GM19240 (cell line): ENCODE results near the gene AHCYL1.

Experiments
- DNase-seq: peaks from one replicate; pipeline ENCODE4 v3.0.0; 2011; ENCODE audit warnings: low spot score; ENCODE audit not compliant: insufficient read length

AHCYL1 gene

DNA sequence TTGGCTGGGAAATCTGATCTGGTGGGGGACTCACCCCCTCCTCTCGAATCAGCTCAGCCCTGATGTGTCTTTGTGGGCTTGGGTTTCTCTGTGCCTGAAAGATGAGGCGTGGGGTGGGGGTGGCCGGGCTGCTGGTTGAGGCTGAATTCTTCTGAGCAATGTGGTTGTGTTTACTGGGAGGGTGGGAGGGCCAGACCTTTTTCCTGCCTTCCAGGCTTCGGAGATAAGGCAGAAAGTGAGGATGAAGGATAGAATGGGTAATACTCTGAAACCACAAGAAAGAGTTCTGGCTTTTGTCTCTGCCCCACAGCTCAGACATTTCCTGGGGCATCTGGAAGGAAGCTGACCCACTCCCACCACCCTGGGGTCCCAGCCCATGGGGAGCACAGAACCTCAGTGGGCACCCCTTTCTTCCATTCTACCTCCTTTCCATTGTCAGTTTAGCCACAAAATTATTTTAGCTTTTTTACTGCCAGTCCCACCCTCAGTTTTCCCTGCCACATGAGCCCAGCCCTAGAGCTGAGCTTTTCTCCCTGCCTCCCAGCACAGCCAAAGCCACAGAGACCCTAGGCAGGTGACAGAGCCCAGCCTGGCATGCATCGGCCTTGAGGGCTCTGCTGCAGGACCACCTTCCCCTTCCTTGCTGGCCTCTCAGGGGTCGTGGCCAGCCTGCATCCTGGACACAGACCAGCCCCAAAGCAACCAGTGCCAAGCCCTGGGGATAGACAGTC, 74.7 kb downstream of the AHCYL1 start:
- no peak for DNase-seq

DNA sequence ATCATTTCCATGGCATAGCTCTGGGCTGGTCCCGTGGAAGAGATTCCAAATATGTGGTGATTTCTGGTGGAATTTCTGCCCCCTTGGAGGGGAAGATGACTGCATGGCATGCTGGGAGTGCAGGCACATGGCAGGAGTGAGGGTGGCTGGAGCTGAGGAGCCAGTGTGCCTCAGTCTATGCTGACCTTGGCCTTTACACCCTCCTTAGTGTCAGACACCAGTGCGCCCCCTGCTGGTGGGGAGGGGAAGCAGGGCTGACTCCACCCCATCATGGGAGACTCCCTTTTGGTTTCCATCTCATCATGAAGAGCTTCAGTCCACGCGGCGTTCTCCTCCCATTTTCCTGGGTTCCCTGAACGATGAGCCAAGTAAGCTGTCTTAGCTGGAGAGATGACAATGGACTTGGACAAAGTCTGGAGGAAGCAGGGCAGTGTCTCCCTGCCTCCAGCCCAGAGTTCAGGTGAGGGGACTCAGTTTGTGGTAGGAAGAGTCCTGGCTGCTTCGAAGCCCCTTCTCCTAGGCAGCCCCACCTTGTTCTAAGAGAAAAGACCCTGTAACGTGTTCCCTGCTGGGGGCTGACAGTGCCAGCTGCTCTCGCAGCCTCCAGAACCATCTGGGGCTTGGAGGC, 75.6 kb downstream of the AHCYL1 start:
- peak; percentile 44 for DNase-seq

DNA sequence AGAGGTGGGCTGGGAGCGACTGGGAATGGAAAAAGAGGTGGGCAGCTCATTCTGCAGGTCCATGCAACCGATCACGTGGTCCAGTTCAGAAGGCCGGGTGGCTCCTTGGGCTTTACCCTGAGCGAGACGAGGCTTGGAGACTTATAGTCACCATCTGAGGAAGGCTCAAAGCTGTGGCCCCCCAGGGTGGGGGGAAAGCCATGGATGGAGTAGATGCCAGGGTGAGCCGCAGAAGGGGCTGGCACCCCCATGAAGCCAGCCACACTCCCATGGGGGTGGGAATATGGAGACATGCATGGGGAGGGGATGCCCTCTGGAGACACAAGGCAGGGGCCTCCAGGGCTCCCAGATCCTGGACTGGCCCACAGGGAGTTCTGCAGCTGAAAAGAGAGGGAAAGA, 76.1 kb downstream of the AHCYL1 start:
- no peak for DNase-seq

DNA sequence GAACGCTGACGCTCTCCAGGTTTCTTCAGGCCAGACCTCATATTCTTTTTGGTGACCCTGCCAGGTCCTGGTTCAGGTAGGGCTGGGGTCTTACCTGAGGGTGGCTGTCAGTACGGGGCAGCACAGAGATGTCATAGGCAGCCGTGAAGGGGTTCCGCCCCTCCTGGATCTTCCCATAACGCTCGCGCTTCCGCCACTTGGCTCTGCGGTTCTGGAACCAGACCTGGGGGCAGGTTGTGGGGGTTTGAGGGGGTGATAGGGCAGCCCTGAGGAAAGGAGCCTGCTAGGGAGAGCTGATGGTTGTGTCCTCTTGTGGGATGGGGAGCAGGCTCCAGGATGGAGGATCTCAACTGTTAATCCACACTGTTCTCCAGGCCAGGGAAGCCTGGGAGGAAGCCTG, 76.8 kb downstream of the AHCYL1 start:
- no peak for DNase-seq

DNA sequence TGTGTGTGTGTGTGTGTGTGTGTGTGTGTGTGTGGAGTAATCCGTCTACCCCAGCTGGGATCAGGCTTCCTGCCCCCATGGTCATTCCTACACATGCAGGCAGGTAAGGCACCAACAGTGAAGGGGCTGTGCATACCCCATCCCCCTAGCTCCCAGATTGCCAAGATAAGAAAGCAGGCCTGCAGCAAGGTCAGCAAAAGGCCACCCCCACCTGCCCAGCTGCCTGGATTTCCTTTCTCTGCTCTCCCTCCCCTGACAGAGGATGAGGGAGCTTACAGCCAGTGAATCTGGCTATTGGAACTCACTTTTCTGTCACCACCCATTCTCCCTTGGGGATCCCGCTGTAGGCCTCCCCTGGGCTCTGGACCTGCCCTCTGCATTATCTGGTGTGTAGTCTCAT, 78.0 kb downstream of the AHCYL1 start:
- no peak for DNase-seq

DNA sequence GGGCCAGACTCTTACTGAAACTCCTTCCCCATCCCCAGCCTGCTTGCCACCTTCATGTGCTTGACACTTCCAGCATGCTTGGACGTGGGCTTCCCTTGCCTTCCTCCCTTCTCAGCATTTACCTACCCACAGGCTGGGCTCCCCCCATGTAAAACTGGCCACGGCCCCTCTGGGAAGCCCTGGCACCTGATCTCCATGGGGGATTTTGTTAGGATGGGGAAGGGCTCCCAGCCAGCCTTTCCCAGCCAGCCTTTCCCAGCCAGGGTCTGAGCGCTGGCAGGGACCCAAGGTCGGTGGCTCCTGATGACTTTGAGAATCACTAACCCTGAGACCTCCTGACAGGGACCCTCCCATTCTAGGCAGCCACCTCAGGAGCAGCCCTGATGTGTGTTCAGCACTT, 79.2 kb downstream of the AHCYL1 start:
- DNase-seq: no peak

DNA sequence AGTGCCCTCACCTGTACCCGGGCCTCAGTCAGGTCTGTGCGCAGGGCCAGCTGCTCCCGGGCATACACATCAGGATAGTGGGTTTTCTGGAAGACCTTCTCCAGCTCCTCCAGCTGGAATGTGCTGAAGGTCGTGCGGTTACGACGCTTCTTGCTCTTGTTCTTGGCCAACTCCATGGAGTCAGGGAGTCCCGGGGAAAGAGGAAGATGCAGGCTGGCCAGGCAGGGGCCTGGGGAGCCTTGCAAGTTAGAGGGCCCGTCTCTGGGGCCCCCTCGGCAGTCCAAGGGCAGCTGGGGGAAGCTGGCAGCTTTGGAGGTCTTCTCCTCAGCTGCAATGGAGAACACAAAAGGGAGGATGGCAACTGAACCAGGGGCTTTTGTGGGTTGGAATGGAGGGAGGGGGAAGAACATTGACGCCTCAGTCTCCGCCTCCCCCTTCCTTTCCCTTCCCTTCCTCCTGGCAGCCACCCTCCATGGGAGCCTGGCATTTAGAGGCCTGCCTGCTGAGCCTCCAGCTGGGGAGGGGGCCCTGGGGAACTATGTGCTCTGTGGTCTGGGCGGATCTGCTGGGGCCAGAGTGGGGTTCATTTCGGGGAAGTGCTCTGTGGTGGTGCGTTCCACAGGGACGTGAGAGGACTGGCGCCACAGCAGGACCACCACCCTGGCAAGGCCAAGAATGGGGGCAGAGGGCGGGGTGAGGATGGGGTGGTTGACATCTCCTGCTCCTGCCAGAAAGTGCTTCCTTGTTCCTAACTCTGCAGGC, 80.2 kb downstream of the AHCYL1 start:
- no peak for DNase-seq

DNA sequence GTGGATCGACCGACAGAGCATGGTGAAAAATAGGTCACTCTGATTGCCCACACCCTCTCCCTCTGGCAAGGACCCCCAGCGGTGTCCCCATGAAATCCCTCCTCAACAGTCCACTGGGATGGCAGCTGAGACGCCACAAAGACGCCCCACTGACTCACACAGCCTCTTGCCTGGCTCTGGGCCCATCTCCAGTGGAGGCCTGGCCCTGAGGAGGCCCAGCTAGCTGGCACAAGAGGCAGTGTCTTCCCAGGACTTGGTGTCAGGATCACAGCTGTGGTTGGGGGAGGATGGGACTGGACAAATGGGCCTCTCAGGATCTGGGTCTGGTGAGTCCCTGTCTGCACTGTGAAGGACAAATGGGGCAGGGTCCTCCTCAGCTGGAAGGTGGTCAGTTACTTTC, 81.3 kb downstream of the AHCYL1 start:
- no peak for DNase-seq

DNA sequence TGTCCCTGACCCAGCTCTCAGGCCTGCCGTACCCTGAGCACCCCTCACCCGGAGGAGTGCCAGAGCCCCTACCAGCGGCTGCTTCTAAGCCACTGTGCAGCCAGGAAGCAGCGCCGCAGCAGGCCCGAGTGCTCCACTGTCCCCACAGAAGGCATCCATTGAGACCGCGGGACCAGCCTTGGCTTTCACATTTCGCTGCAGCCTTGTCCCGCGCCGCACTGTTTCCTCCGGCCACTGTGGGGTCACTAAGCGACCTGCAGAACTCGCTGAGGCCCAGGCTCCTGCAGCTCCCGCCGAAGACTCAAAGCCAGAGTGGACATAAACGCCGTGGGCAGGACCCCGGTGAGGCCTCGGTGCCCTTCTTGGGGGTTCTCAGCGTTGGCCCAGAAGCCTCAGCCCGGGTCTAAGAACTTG, 82.9 kb downstream of the AHCYL1 start:
- no peak for DNase-seq

DNA sequence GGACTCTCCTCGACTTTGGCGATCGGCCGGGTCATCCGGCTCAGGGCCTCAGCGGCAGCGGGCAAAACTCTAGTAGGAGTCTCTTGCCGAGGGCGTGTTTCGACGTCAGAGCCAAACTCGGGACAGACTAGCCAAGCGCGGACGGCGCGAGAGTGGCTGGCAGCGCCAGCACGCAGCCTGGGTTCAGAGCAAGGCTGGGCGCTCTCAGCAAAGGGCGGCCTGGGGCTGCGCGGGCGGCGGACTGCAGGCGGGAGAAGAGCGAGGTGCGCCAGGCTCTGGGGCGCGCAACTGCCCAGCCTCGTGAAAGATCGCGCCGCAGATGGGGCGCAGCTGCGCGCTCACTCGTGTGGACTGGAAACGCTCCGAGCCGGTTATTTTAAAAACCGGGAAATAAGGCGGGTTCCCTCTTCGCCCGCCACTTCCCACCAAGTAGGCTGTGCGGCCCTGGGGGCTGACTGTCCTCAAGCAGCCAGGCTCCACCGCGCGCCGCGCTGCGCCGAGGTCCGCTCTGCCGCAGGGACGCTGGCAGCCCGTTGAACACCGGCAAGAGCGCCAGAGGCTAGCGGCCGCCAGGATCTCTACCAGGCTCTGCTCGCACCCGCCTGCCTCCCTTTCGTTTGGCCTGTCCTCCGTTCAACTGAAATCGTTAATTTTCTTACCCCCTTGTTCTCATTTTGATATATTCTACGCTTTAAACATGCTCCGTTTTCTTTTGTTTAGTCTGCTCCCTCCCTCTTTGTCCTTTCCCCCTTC, 83.5 kb downstream of the AHCYL1 start:
- DNase-seq: no peak

DNA sequence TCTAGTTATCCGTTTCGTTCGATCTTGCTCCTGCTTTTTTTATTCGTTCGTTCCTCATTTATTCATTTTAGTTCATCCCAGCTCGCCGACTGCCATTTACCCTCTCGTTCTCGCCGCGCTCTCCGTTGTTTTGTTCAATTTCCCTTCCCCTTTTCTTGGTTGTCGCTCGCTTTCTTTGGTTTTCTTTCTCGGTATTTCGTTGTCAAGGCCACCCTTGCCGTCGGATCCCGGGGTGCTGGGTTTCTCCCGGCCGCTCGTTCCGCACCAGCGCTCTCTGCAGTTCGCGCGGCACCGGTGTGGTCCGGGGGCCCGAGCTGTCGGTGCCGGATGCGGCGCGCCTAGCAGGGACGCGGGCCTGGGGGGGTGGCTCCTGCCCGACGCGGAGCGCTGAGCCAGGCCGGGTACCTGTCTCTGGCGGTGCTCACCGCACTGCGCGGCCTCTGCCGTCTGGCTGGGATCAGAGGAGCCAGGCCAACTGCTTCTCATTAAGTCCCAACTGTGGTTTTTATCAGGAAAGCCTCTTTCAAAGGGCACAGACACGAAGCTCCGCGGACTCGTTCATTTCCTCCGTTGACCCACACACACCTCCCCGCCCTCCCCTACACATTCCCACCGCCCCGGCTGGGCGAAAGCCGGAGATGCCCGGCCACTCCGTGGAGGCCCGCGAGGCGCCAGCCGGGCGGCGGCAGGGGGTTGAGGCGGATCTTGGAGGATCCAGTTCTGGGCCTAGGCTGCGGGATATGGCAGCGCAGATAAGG, 84.3 kb downstream of the AHCYL1 start:
- DNase-seq: no peak

DNA sequence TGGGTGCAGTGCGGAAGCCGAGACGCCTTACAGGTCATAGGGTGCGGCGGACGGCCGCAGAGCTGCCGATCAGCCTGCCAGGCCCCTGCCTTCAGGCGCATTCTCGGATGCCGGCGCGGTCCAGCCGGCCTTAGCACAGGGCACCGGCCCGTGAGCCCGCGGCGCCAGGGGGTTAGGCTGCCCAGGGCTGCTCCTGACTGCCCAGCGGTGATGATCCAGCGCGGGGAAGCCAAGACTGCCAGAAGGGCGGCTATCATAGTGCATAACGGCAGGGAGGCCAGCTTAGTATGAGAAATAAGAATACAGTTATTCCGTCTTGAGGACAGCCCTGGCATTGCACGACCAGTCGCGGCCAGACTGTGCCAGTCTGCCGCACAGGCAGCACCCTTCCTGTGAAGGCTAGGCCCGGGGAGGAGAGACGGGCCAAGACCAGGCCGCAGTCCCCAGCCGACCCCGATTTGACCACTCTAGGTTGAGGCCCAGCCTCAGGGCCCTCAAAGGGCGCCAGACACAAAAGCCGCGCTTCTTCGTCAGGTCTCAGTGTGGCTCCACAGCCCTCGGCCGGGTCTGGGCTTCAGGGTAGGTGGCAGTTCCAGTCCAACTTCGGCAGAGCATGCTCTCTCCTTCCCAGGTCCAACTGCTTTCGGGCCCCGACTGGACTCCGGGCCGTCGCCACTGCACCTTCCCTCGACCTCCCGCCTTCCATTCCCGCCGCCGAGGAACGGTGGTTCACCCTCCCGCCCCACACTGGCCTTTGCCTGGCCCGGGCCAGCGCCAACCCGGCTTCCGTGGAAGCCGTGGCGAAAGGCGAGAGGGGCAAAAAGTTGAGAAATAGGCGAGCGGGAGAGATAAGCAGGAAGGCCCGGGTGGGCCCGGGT, 85.1 kb downstream of the AHCYL1 start:
- no peak for DNase-seq

DNA sequence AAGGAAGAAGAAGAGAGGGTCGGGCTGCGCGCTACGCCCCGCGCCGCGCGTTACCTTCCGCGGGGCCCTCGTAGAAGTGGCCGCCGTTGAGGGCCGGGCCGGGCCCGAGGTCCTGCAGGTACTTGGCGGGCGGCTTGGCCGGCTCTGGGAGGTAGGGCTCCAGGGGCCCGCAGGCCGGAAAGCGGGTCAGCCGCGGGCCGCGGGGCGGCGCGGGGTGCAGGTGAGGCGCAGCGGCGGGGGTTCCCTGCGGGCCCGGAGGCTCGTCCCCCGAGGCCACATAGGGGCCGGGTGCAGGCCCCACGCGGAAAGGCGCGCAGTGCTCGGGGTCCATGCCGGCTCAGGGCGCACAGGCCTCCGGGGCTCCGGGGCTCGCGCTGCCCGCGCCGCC, 85.7 kb downstream of the AHCYL1 start:
- DNase-seq: no peak

DNA sequence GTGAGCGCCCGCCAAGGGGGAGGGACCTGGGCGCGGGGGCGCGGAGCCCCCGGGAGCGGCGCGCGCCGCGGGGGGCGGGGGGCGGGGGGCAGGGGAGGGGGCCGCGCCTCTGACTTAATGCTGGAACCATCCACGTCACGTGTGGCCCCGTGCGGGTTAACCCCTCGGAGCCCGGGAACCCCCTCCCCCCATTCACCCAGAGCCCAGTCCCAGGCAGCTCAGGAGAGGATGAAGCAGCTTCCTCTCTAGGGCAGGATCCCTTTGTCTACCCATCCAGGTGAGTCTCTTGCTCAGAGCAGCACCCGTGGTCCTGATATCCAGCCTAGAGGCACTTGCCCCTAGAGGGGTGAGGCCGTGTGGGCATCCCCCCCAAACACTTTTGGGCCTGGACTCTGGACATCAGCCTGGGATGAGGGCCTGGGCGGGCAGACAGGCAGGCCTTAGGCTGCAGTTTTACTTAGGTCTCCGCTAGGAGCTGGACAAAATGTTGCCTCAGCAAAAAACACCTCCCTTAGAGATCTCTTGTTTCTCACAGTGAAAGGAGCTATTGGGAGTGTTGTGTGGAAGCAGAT, 86.2 kb downstream of the AHCYL1 start, which contains the start of gene ALX3:
ALX3 (minus strand) TSS at position 2 of the 572 bp plus-strand sequence. CDS start 60 bp downstream, outside the sequence.
- DNase-seq: no peak
